NCI-H2227 (cell line): ENCODE measurements around the gene ERCC5.

ENCODE experiments used
- DNase-seq: peaks from one replicate; lab custom pipeline; 2025; ENCODE audit not compliant: unreplicated experiment; lab: John Stamatoyannopoulos, UW

Gene ERCC5

DNA sequence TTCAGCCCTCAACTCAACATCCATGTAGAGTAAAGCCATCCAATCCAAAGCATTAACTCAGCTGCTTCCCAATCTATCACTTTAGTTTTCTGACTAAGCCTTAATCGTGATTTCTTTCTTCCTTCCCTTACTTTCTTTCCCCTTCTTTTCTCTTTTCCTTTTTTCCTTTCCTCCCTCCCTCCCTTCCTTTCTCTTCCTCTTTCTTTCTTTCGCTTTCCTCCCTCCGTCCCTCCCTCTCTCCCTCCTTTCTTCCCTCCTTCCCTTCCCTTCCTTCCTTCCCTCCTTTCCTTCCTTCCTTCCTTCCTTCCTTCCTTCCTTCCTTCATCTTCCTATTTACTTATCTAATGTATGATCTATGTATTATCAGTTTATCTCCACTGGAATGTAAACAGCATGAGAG lies 71.2 kb downstream of the ERCC5 start:
- no peak for DNase-seq

GRCh38 chr13:102922184-102922583 lies 76.4 kb downstream of the ERCC5 start:
- no peak for DNase-seq
